ENCODE data around the gene CDX1. TPM values are rescaled to one million over a fixed set of nuclear protein-coding genes. Genes with fewer than 3 reads are reported as not detected.

CDX1 gene
- total and polyA plus RNA-seq, 2 of the 8 experiments (the other 6 are each of a cell fraction or from before 2014, with no cell fraction given), result not detected

- DNase-seq (ENCODE audit: low read depth in 1 of 2, low spot score in 2 of 2), result no peak
- no peaks in the 10 kb centered on the region for H3K36me3 ChIP-seq (ENCODE audit: control insufficient read depth in 2 of 4, insufficient read depth in 4 of 4, low read length in 3 of 4)
- CTCF ChIA-PET (ENCODE audit: partially characterized antibody), result interaction anchor here (1.1 to 4.0 kb wide), 6 partner anchors 9 to 27 kb away, joined by 3 to 17 read pairs (median 6); no protein-coding TSS in a partner anchor
- no peak overlapping the region for H4K8ac ChIP-seq (ENCODE audit: extremely low read depth, insufficient read depth, low read length)
- POLR2A ChIA-PET (ENCODE audit: partially characterized antibody), result interaction anchor here (1.9 kb wide), 1 partner anchor 10 kb away, joined by 9 read pairs; no protein-coding TSS in a partner anchor
- H2BK120ac ChIP-seq (replicated peaks; ENCODE audit: low read depth, low read length), result no peak overlapping the region
- H3K9me3 ChIP-seq (ENCODE audit: insufficient read depth in 2 of 2, low read depth in 1 of 2, low read length in 1 of 2), result no peaks in the 10 kb centered on the region
- no peak overlapping the region for H2BK20ac ChIP-seq (ENCODE audit: low read length)
- no peaks in the 10 kb centered on the region for H3K79me2 ChIP-seq (ENCODE audit: control insufficient read depth in 1 of 2, insufficient read depth in 2 of 2, low read length in 2 of 2)
- no peak overlapping the region for H2AK5ac ChIP-seq (ENCODE audit: low read depth, low read length)
- no peak overlapping the region for H3K9ac ChIP-seq (replicated peaks in 1 of 4; ENCODE audit: extremely low read depth in 1 of 4, low read depth in 3 of 4, low read length in 3 of 4)
- H3K23ac ChIP-seq (ENCODE audit: insufficient read length), result no peak overlapping the region
- H3K4ac ChIP-seq (replicated peaks; ENCODE audit: insufficient read length, low read depth, low read length), result no peak overlapping the region
- no peak overlapping the region for H4K91ac ChIP-seq (replicated peaks; ENCODE audit: insufficient read length, low read length)
- no peak overlapping the region for H2BK5ac ChIP-seq (ENCODE audit: low read depth, low read length)
- H4K20me1 ChIP-seq (replicated peaks in 1 of 2; ENCODE audit: control insufficient read depth in 1 of 2, insufficient read depth in 2 of 2, low read length in 2 of 2), result no peaks in the 10 kb centered on the region
- peaks cover 4 to 14% (median 6%) of the 10 kb centered on the region in 4 experiments for H3K4me1 ChIP-seq (replicated peaks in 1 of 4; ENCODE audit: control insufficient read depth in 3 of 4, insufficient read depth in 4 of 4, low read length in 3 of 4)
- H3K23me2 ChIP-seq (ENCODE audit: low read depth, low read length), result no peaks in the 10 kb centered on the region
- H3K18ac ChIP-seq (ENCODE audit: extremely low read depth, low read length), result no peak overlapping the region
- no peaks in the 10 kb centered on the region; a peak in 1 of 7 replicates for H3K27me3 ChIP-seq (replicated peaks in 1 of 4; ENCODE audit: control insufficient read depth in 3 of 4, extremely low read depth in 1 of 4, insufficient read depth in 3 of 4, low read length in 3 of 4)
- H2BK12ac ChIP-seq (ENCODE audit: low read depth, low read length), result no peak overlapping the region
- no peak overlapping the region for H3K56ac ChIP-seq (replicated peaks; ENCODE audit: insufficient read length, low read depth, low read length)
- H2BK15ac ChIP-seq (ENCODE audit: low read length), result no peak overlapping the region
- no peak for TF ChIP-seq GTF2F1 (IDR thresholded peaks at IDR 0.05; ENCODE audit: borderline replicate concordance, low read depth, low read length)
- no peaks in the 10 kb centered on the region; the same call in 1 of the 2 replicates for H3K79me1 ChIP-seq (ENCODE audit: low read depth, low read length)
- H4K5ac ChIP-seq (ENCODE audit: insufficient read length, low read depth, low read length), result no peak overlapping the region
- no peak overlapping the region for H3K4me3 ChIP-seq (ENCODE audit: extremely low read depth in 1 of 4, insufficient read depth in 2 of 4, low read depth in 3 of 4, low read length in 4 of 4)
- H3K14ac ChIP-seq (ENCODE audit: insufficient read length), result no peak overlapping the region
- H3K27ac ChIP-seq (ENCODE audit: low read depth, low read length), result no peak overlapping the region
- FAIRE-seq, result no peak
- no peak overlapping the region for H2AFZ ChIP-seq (ENCODE audit: low read length)
- no peak overlapping the region for H3K4me2 ChIP-seq (ENCODE audit: insufficient read depth in 1 of 2, low read depth in 2 of 2, low read length in 2 of 2)
Observed at GRCh38 chr5:150149618-150150017, 17.0 kb upstream of the CDX1 start.

Measured in H1 (cell line).